Right lobe of liver (tissue), 4 donors: ENCODE measurements around the gene ANKRD13A.

ENCODE experiments used
- POLR2A ChIP-seq: fragments of 450-650 bp; IDR thresholded peaks from one replicate; pipeline ENCODE4 v1.6.1; 2017; ENCODE audit warnings: antibody characterized with exemption, mild to moderate bottlenecking
- TF ChIP-seq, protein P1 (sequence below), 4 donors: fragments of 200-600 bp in 3 of 4; fragments of 450-650 bp in 1 of 4; IDR thresholded peaks; one replicate each; pipeline versions ENCODE4 v1.5.1 to v1.8.0; 2016 to 2022; ENCODE audit warnings: antibody characterized with exemption in 4 of 4, mild to moderate bottlenecking in 2 of 4
- donor health status: DM: no; HTN: no; CAD: no.
- donor health status: DM: no; HTN: no; CAD: no.
- donor health status: DM: no; HTN: yes; CAD: no.

DNA sequence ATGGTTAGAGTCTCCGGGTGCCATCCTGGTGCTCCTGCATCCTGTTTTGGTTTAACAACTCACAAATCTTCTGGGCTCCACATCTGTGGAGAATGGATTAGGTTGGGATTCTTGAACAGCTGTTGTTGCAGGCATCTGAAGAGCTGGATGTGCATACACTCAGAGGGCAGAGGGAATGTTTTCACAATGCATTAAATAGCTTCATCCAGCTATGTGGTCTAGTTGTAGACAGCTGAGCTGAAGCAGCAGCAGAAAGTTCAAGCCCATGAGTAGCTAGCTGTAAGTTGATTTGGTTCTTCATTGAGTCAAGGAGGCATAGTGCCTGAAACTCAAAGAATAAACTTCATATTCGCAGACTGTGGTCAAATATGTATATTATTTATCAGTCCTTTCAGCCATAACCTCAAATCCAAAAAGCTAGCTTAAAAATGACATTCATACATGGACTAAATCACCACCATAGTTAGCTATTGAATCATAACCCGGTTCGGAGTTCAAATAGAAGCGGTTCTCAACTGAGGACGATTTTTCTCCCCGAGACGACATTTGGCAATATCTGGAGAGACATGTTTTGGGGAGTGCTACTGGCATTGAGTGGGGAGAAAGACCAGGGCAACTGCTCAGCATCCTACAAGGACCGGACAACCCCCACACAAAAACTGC, 858 bp upstream of the ANKRD13A start:
- TF ChIP-seq, protein P1, sequence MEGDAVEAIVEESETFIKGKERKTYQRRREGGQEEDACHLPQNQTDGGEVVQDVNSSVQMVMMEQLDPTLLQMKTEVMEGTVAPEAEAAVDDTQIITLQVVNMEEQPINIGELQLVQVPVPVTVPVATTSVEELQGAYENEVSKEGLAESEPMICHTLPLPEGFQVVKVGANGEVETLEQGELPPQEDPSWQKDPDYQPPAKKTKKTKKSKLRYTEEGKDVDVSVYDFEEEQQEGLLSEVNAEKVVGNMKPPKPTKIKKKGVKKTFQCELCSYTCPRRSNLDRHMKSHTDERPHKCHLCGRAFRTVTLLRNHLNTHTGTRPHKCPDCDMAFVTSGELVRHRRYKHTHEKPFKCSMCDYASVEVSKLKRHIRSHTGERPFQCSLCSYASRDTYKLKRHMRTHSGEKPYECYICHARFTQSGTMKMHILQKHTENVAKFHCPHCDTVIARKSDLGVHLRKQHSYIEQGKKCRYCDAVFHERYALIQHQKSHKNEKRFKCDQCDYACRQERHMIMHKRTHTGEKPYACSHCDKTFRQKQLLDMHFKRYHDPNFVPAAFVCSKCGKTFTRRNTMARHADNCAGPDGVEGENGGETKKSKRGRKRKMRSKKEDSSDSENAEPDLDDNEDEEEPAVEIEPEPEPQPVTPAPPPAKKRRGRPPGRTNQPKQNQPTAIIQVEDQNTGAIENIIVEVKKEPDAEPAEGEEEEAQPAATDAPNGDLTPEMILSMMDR (IDR thresholded peaks at IDR 0.05), result no peak
- TF ChIP-seq POLR2A, result no peak
